Dendritic cell treated with granulocyte-macrophage colony-stimulating factor and Interleukin-4, amounts not matched to agents 40 ng/mL and 50 ng/mL, for 4 days (primary cell): ENCODE results near the gene SMIM7.
A peak's percentile ranks its signal among the peaks of the same experiment; 100 is the strongest.

Experiments used
- H3K27ac Mint-ChIP-seq: one replicate; pipeline ENCODE4 v1.8.0; 2022; ENCODE audit warnings: mild to moderate bottlenecking, mixed read lengths
- H3K27me3 Mint-ChIP-seq: one replicate; pipeline ENCODE4 v1.8.0; 2022; ENCODE audit warnings: mild to moderate bottlenecking, mixed read lengths
- H3K36me3 Mint-ChIP-seq: one replicate; pipeline ENCODE4 v1.8.0; 2022; ENCODE audit warnings: low read depth, mixed read lengths
- H3K4me1 Mint-ChIP-seq: one replicate; pipeline ENCODE4 v1.8.0; 2022; ENCODE audit warnings: low read depth, mixed read lengths
- H3K4me3 Mint-ChIP-seq: one replicate; pipeline ENCODE4 v1.8.0; 2022; ENCODE audit warnings: mild to moderate bottlenecking, moderate library complexity, mixed read lengths
- H3K9me3 Mint-ChIP-seq: one replicate; pipeline ENCODE4 v1.8.0; 2022; ENCODE audit warnings: mixed read lengths
- intact Hi-C: fragments of 100-400 bp; cut with micrococcal nuclease; formaldehyde crosslinking; loops from one replicate; pipeline ENCODE4 v1.15.0; 2022

Gene SMIM7

DNA sequence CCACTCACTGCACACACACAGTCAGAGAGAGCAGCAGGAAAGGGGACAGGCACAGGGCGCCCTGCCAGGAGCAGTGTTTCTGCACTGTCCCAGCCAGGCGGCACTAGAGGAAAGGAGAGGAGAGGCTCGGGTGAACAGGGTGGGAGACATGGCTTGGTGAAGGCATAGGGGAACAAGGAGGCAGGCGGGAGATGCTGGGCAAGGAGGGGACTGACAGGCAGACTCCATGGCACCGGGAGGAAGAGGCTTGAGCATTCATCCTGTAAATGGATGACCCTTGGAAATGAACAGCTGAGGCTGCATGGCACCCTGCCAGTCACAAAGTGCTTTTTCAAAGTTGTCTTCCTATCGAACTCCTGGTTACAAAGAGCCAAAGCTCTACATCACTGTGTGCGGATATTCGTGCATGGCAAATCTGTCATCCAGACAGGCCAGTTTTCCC is 54.4 kb downstream of the SMIM7 start:
- H3K27ac Mint-ChIP-seq: peak overlapping the region; percentile 8
- intact Hi-C loops: no loop called here
- H3K27me3 Mint-ChIP-seq: no peaks in the 10 kb centered on the region
- H3K4me1 Mint-ChIP-seq: peaks cover 37% of the 10 kb centered on the region
- H3K4me3 Mint-ChIP-seq: no peak overlapping the region
- H3K9me3 Mint-ChIP-seq: no peaks in the 10 kb centered on the region
- H3K36me3 Mint-ChIP-seq: peaks cover 23% of the 10 kb centered on the region

DNA sequence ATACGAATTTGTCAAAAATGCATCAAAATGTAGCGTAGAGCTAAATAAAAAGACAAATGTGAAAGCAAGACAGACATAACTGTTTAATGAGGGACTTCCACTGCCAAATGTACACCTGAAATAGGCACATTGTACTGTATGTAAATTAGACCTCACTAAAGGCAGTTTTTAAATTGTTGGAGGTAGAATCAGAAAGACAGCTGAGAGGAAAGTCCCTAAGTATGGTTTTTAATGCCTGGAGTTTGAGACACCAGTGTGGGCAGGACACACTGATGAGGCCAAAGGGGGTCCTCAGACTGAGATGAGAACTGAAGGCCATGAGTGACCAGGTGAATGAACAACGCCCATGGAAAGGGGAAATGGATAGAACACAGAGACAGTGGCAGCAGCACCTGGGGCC is 54.8 kb downstream of the SMIM7 start:
- Mint-ChIP-seq H3K27me3 (no peaks in the 10 kb centered on the region), H3K4me3 (no peak overlapping the region), H3K9me3 (no peaks in the 10 kb centered on the region), H3K4me1 (peaks cover 40% of the 10 kb centered on the region), H3K27ac (peak overlapping the region; percentile 8), H3K36me3 (peaks cover 23% of the 10 kb centered on the region)
- intact Hi-C loops: no loop called here

GRCh38 chr19:16604615-16605014 is 55.3 kb downstream of the SMIM7 start:
- no peaks in the 10 kb centered on the region for H3K9me3 Mint-ChIP-seq
- peaks cover 23% of the 10 kb centered on the region for H3K36me3 Mint-ChIP-seq
- intact Hi-C loops: no loop called here
- peaks cover 41% of the 10 kb centered on the region for H3K4me1 Mint-ChIP-seq
- no peak overlapping the region for H3K4me3 Mint-ChIP-seq
- H3K27ac Mint-ChIP-seq: no peak overlapping the region
- no peaks in the 10 kb centered on the region for H3K27me3 Mint-ChIP-seq

DNA sequence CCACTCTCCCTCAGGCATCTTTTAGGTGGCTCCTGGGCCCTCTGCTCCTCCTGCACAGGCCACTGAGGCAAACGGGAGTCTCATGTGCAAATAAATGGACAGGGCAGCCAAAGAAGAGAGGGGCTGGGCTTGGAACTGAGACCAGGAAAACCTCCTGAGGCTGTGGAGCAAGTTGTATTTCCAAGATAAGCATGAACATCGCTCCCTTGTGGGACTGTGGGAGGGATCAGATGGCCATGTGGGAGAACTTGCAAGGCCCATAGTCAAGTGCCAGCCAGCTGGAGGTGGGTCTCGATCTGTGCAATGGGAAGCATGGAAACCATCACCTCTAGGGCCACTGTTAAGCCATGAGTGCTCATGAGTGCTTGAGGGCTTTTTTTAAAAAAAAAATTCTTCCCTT is 56.9 kb downstream of the SMIM7 start:
- Mint-ChIP-seq H3K27ac (no peak overlapping the region), H3K4me3 (no peak overlapping the region), H3K9me3 (no peaks in the 10 kb centered on the region), H3K27me3 (no peaks in the 10 kb centered on the region), H3K36me3 (peaks cover 23% of the 10 kb centered on the region), H3K4me1 (peaks cover 32% of the 10 kb centered on the region)
- intact Hi-C loops: no loop called here

DNA sequence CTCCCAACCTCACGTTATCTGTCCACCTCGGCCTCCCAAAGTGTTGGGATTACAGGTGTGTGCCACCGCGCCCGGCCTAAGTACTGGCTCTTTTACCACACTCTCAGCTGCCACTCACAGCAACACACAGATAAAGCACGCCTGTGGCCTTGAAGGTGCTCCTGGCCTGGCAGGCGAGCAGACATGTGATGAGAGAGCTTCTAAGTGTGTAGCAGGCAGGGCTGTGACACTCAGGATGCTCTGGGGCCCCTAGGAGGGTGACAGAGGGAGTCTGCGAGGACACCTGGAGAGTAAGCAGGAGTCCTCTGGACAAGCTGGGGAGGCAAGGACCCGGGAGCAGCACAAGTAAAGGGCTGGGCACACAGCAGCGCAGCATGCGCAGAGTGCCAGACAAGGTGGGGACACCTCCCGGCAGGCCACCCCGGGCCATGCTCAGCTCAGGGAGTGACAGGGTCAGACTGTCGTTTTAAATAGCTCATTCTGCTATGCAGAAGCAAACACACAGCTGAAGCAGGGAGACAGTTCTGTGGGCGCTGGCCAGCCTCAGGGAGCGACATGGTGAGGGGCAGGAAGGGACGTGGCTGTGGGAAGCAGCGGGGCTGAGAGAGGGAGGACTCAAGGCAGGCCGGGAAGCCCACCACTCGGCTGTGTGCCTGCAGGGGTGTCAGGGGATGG is 58.4 kb downstream of the SMIM7 start:
- Mint-ChIP-seq H3K9me3 (no peaks in the 10 kb centered on the region), H3K27me3 (no peaks in the 10 kb centered on the region), H3K4me1 (peaks cover 22% of the 10 kb centered on the region), H3K4me3 (no peak overlapping the region), H3K36me3 (peaks cover 23% of the 10 kb centered on the region), H3K27ac (peak overlapping the region; percentile 55)
- intact Hi-C loops: no loop called here

DNA sequence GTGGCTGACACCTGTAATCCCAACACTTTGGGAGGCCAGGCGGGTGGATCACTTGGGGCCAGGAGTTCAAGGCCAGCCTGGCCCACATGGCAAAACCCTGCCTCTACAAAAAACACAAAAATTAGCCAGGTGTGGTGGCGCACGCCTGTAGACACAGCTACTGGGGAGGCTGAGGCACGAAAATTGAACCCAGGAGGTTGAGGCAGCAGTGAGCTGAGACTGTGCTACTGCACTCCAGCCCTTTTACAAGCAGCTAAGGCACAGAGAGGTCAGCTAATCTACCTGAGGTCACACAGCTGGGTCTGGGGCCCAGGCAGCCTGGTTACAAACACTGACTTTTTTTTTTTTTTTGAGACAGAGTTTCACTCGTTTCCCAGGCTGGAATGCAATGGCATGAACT is 59.1 kb downstream of the SMIM7 start:
- Mint-ChIP-seq H3K4me1 (peaks cover 26% of the 10 kb centered on the region), H3K36me3 (peaks cover 20% of the 10 kb centered on the region), H3K27me3 (no peaks in the 10 kb centered on the region), H3K27ac (no peak overlapping the region), H3K9me3 (no peaks in the 10 kb centered on the region), H3K4me3 (no peak overlapping the region)
- intact Hi-C loops: no loop called here

DNA sequence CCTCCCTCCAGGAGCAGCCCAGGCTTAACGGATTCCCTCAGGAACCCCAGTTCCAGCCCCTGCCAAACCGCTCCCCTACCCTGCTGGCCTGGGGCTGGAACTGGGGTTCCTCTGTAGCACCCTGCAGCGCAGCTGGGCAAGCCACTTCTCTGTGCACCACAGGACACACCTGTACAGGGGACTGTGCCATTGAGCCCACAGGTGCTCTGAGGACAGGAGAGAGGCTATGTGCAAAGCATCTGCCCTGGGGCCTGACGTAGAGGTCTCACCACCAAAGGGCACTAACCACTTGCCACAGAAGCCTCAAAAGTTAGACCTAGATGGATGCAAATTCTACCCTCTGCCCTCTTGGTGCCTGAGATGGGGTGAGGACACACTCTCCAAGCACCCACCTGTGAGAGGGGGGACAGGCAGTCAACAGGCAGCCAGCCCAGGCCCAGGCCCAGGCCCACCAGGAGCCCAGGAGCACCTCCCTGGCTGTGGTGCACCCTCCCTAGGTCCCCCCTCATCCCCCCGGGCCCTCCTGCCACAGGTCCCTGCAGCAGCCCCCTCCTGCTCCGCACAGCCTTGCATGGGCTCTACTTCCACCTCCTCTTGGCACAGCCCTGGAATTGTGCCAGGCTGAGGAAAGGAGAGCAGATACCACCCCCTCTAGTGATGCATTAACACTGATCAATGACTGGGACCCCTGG is 60.1 kb downstream of the SMIM7 start:
- intact Hi-C loops: no loop called here
- Mint-ChIP-seq H3K4me1 (peaks cover 28% of the 10 kb centered on the region), H3K4me3 (no peak overlapping the region), H3K36me3 (peaks cover 12% of the 10 kb centered on the region), H3K9me3 (no peaks in the 10 kb centered on the region), H3K27me3 (no peaks in the 10 kb centered on the region), H3K27ac (no peak overlapping the region)

DNA sequence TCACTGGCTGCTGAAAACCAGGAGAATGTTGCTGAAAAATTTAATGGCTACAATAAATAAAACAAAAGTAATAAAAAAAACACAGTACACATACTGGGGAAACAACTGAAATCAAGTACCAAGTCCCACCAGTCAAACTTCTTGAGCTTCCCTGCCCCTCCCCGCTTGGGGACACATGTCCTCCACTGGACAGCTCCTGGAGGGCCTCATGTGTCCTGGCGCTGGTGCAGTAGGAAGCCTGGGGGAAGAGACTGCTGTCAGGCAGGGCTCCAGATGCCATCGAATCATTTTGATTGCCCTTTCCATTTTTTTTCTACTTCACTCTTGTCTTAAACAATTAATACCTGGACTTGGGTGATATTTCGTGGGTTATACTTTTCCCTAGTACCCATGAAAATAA is 61.1 kb downstream of the SMIM7 start:
- H3K27ac Mint-ChIP-seq: no peak overlapping the region
- intact Hi-C loops: no loop called here
- no peaks in the 10 kb centered on the region for H3K9me3 Mint-ChIP-seq
- peaks cover 38% of the 10 kb centered on the region for H3K4me1 Mint-ChIP-seq
- no peak overlapping the region for H3K4me3 Mint-ChIP-seq
- H3K27me3 Mint-ChIP-seq: no peaks in the 10 kb centered on the region
- peaks cover 12% of the 10 kb centered on the region for H3K36me3 Mint-ChIP-seq

DNA sequence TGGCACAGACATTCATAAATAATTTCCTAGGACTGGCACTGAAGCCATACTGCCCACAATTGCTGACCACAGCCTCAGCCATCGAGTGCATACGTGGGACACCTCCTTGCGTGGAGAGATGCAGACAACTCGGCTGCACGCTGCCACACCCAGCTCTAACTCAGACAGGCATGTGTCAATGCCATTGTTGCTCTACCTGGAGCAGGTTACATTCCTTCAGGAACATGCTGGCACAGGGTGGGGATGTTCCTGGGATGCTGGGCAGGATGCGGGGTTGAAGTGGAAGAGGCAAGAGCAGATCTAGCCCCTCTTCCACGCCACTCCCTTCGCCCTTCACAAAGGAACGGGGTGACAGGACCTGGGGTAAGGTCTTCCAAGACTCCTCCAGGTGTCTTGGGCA is 63.5 kb downstream of the SMIM7 start:
- Mint-ChIP-seq H3K4me1 (peaks cover 52% of the 10 kb centered on the region), H3K9me3 (no peaks in the 10 kb centered on the region), H3K27me3 (no peaks in the 10 kb centered on the region), H3K27ac (no peak overlapping the region), H3K4me3 (no peak overlapping the region), H3K36me3 (peaks cover 11% of the 10 kb centered on the region)
- intact Hi-C loops: no loop called here
